HG02588 (cell line): Measurements from ENCODE around the gene FNDC3B.

Experiments used
- ATAC-seq: cut with Tn5 transposase; IDR thresholded peaks from one replicate; pipeline ENCODE4 v1.9.1; 2021; ENCODE audit warnings: mild to moderate bottlenecking, moderate library complexity; ENCODE audit not compliant: unreplicated experiment

The FNDC3B gene

DNA sequence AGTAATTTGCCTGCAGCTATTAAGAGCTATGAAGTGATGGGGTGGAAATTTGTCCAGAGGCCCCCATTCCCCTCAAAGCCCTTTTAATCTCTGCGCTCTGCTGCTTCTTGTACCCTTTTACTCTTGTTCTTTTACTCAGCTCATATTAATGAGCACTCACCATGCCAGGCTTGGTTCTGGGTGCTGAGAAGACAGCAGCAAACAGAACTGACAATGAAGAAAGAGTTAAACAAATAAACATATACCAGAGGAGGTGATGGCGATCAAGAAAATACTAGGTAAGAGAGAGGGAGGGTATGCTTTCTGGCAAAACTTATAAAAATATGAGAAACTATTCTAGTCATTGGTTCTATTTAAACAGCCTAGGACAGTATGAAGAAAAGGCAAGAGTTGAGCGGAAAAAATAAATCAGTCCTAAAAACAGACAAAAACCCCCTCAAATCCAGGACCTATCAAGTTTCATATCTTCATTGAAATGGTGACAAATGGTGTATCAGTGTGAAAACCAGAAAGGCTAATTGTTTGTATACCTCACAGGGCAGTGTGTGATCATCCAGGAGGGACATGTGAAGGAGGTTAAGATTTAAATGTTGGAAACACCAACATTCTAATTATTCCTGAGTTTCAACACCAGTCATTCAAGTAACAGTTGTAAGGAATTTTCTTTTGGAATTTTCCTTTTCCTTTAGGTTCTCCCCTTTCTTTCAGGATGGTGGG, 144.9 kb downstream of the FNDC3B start:
- ATAC-seq, result no peak

- no peak for ATAC-seq
Measured at GRCh38 chr3:172185907-172186306, 146.5 kb downstream of the FNDC3B start.

DNA sequence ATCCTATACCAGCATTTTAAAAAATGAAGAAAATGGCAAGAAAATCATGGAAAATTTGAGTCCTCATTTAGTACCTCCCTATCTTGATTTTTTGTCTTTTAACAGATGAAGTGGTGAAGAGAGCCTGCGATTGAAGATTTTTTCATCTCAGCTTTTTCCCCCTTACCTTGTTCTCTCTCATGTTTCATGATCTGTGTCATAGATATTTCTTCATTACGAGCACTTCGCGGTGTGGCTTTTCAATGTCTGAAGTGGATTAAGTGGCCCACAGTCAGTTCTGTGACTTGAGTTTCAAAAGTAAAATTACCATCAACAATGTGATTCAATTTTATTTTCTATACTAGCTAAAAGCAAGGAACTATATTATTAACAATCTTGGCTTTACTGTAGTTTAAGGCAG, 147.2 kb downstream of the FNDC3B start:
- ATAC-seq, result no peak

DNA sequence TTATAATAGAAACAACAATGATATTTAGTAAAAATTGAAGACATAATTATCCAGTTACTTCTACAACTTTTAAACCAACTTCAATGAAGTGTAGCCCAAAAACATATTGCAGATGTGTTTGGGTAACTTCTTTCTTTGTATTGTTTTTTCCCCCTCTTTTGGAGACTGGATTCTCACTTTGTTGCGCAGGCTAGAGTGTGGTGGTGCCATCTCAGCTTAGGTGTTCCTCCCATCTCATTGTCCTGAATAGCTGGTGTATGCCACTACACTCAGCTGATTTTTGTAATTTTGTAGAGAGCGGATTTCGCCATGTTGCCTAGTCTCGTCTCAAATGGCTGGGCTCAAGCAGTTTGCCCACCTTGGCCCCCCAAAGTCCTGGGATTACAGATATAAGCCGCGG, 148.1 kb downstream of the FNDC3B start:
- no peak for ATAC-seq

- no peak for ATAC-seq
Measured at GRCh38 chr3:172188511-172188910, 149.1 kb downstream of the FNDC3B start.

GRCh38 chr3:172189213-172189612, 149.8 kb downstream of the FNDC3B start:
- ATAC-seq, result no peak

- ATAC-seq, result no peak
Measured at GRCh38 chr3:172189987-172190603, 150.7 kb downstream of the FNDC3B start.

GRCh38 chr3:172190980-172191379, 151.6 kb downstream of the FNDC3B start:
- no peak for ATAC-seq

DNA sequence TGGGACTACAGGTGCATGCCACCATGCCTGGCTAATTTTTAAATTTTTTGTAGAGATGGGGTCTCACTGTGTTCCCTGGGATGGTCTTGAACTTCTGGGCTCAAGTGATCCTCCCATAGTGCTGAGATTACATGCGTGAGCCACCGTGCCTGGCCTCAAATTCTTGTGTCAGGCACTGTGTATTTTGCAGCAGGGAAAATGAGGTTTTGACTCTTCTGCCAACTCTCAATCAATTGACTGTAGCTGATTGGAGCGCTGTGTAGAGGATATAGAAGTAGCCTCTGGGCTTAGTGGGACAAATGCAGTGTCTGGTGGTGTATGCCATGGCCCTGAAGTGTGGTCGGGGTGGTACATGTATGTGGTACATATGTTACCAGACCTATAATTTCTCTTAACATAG, 152.3 kb downstream of the FNDC3B start:
- no peak for ATAC-seq

- no peak for ATAC-seq
Measured at GRCh38 chr3:172192830-172193415, 153.5 kb downstream of the FNDC3B start.

- no peak for ATAC-seq
Measured at GRCh38 chr3:172193436-172193835, 154.1 kb downstream of the FNDC3B start.

GRCh38 chr3:172194702-172195406, 155.5 kb downstream of the FNDC3B start:
- no peak for ATAC-seq

- ATAC-seq, result no peak
Measured at GRCh38 chr3:172195407-172195754, 156.0 kb downstream of the FNDC3B start.

DNA sequence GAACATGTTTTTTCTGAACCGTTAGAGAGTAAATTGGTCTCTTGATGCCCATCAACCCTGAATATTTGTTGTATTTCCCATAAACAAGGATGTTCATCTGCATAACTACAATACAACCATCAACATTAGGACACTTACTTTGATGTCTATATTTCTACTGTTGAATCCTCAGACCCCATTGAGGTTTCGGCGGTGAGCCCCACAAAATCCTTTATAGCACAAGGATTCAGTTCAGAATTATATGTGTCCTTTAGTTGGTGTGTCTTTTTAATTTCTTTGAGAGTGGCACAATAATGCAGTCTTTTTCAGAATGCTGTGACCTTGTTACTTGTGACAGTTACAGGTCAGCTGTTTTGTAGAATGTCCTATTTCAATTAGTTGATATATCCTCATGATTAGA, 158.0 kb downstream of the FNDC3B start:
- ATAC-seq, result no peak

- no peak for ATAC-seq
Measured at GRCh38 chr3:172198428-172198827, 159.1 kb downstream of the FNDC3B start.

GRCh38 chr3:172199850-172200369, 160.5 kb downstream of the FNDC3B start:
- no peak for ATAC-seq

GRCh38 chr3:172201136-172201869, 161.9 kb downstream of the FNDC3B start:
- ATAC-seq, result no peak

- no peak for ATAC-seq
Measured at GRCh38 chr3:172201870-172202236, 162.5 kb downstream of the FNDC3B start.

DNA sequence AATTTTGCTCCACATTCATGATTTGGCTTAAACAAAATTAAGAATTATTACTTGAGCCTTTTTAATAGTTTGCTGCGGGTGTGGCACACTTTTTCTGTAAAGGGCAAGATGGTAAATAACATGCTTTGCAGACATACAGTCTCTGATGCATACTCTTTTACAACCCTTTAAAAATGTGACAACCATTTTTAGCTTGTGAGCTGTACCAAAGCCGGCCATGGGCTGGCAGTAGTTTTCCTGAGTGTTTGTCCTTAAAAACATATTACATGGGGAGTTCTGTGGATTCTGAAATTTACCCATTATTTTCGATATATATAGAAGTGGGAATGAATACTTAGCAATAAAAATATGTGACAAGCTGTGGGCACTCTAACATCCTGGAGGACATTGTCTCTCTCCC, 163.4 kb downstream of the FNDC3B start:
- no peak for ATAC-seq

DNA sequence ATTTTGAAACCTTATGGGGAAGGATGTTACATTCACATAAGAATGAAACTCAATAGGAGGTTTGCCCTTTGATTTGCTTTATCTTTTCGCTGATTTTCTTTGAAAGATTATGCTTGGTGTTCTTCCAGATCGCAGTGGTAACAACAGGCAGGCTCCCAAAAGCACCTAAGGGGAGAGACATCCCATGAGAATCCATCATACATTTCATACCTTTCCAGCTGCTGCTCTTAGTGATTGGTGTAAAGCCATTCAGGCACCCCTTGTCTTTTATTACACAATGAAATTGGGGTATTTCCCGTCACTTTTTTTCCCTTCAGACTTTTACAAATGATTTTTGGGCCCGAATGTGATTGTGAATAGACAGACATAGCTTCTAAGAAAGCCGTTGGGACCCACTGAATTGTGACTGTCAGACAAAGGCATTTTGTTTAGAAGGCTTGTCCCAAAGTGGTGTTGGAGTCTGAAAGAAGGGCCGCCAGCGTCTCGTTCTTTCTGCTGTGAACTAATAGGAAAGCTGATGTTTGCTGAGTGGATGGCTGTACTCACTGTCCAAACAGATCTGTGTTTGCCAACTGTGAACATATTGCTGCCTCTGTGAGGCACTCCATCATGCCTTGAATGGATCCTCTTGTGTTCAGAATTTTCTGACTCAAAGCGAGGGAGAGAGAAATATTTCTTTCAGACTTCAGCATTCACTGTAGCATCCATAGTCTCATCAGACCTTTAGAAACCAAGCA, 164.3 kb downstream of the FNDC3B start:
- no peak for ATAC-seq
